Tibial nerve (tissue), 4 donors: ENCODE data around the gene ALDH1L1.

Experiments
- EP300 ChIP-seq, 2 donors: sonication (generic); formaldehyde crosslinking; IDR thresholded peaks; one replicate each; pipeline ENCODE4 v1.6.1; 2017; ENCODE audit warnings: antibody characterized with exemption in 2 of 2, mild to moderate bottlenecking in 1 of 2
- POLR2A ChIP-seq, 2 donors: fragments of 450-650 bp; IDR thresholded peaks; one replicate each; pipeline ENCODE4 v1.6.1; 2017; ENCODE audit warnings: antibody characterized with exemption in 2 of 2, mild to moderate bottlenecking in 2 of 2, moderate library complexity in 2 of 2
- TF ChIP-seq, protein P1 (sequence below), 5 experiments: fragments of 200-600 bp in 3 of 5; fragments of 450-650 bp in 2 of 5; sonication (generic) in 3 of 5; IDR thresholded peaks; one replicate each; pipeline ENCODE4 v1.5.1; 2016 to 2019; ENCODE audit warnings: antibody characterized with exemption in 5 of 5, mild to moderate bottlenecking in 3 of 5, moderate library complexity in 2 of 5

DNA sequence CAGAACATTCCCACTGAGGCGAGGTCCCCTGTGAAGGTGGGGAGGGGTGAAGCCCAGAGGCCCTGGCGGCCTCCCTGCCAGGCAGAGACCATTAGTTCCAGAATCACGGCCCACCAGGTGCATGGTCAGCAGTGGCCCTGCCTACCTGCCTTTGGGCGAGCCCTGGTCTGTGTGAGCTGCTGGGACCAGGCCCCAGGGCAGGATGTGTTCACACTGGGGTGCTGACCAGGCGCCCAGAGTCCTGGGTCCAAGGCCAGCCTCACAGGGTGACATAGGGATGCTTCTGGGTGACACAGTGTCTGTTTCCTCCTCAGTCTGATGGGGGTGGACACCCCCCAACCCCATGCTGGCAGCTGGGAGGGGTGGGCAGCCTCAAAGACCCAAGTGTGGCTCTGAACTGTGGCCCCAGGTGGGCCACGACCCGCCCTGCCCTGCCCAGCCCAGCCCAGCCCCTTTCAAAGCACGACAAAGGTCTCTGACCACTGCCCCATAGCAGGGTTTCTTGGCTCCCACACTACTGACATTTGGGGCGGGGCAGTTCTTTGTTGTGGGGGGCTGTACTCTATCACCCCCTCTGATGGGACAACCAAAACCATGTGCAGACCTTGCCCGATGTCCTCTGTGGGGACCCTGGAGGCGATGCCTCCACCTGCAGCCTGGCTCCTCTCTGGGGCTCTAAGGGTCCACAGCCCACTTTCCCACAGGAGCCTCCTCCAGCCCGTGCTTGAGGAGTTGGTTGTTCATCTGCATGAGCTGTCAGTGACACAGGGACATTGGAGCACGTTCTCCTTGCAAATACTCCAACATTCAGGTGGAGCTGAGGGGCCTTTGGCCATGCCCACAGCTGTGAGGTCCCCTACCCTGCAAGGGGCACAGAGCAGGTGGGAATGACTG lies 51.6 kb downstream of the ALDH1L1 start:
- TF ChIP-seq, protein P1, sequence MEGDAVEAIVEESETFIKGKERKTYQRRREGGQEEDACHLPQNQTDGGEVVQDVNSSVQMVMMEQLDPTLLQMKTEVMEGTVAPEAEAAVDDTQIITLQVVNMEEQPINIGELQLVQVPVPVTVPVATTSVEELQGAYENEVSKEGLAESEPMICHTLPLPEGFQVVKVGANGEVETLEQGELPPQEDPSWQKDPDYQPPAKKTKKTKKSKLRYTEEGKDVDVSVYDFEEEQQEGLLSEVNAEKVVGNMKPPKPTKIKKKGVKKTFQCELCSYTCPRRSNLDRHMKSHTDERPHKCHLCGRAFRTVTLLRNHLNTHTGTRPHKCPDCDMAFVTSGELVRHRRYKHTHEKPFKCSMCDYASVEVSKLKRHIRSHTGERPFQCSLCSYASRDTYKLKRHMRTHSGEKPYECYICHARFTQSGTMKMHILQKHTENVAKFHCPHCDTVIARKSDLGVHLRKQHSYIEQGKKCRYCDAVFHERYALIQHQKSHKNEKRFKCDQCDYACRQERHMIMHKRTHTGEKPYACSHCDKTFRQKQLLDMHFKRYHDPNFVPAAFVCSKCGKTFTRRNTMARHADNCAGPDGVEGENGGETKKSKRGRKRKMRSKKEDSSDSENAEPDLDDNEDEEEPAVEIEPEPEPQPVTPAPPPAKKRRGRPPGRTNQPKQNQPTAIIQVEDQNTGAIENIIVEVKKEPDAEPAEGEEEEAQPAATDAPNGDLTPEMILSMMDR (IDR thresholded peaks at IDR 0.05) = no peak
- no peak for TF ChIP-seq POLR2A (IDR thresholded peaks at IDR 0.05)
- TF ChIP-seq EP300 (IDR thresholded peaks at IDR 0.05) = no peak
